OCI-LY7 (cell line): Measurements from ENCODE around the gene SUN5. TPM values are rescaled to one million over a fixed set of nuclear protein-coding genes. Genes with fewer than 3 reads are reported as not detected.

Source experiments
- BruUV-seq: library from RNA; stranded (reverse); fragments of 400-500 nt; replicated peaks from 2 replicates; lab custom pipeline; 2021; lab: Mats Ljungman, UMichigan
- CTCF ChIA-PET: fragments of 300-600 bp; sonication (Branson Sonifier 250); formaldehyde crosslinking; loops from one replicate; lab custom pipeline; 2022; ENCODE audit warnings: antibody characterized with exemption; ENCODE audit not compliant: unreplicated experiment; lab: Charles Lee
- POLR2A ChIA-PET: fragments of 300-600 bp; sonication (Branson Sonifier 250); formaldehyde crosslinking; loops from one replicate; lab custom pipeline; 2022; ENCODE audit warnings: antibody characterized with exemption; lab: Charles Lee
- DNase-seq: peaks from one replicate; pipeline ENCODE4 v3.0.0-alpha.2; 2015; ENCODE audit warnings: low spot score
- H2AFZ ChIP-seq: fragments of 200-600 bp; sonication (generic), shearing (Covaris generic); 2 replicates; pipeline ENCODE4 v1.6.1; 2014; ENCODE audit warnings: mild to moderate bottlenecking, antibody characterized with exemption, low read length, moderate library complexity
- H3K27ac ChIP-seq: fragments of 200-600 bp; sonication (generic); 2 replicates; pipeline ENCODE4 v1.5.1; 2014; ENCODE audit warnings: mixed run types, low read depth, mild to moderate bottlenecking, moderate library complexity, low read length, inconsistent platforms; ENCODE audit not compliant: poor library complexity, severe bottlenecking
- H3K36me3 ChIP-seq: fragments of 200-600 bp; sonication (generic); 2 replicates; pipeline ENCODE4 v1.6.1; 2014; ENCODE audit warnings: mild to moderate bottlenecking, antibody characterized with exemption, low read length, moderate library complexity, mixed read lengths; ENCODE audit not compliant: insufficient read depth
- H3K4me1 ChIP-seq: fragments of 200-600 bp; sonication (generic); 2 replicates; pipeline ENCODE4 v1.5.1; 2014; ENCODE audit warnings: mild to moderate bottlenecking, low read length; ENCODE audit not compliant: insufficient read depth, poor library complexity, severe bottlenecking
- H3K4me2 ChIP-seq: fragments of 200-600 bp; sonication (generic); 2 replicates; pipeline ENCODE4 v1.6.1; 2014; ENCODE audit warnings: mild to moderate bottlenecking, low read length
- H3K4me3 ChIP-seq: fragments of 200-600 bp; sonication (generic); 2 replicates; pipeline ENCODE4 v1.5.1; 2014; ENCODE audit warnings: mild to moderate bottlenecking, low read depth, low read length; ENCODE audit not compliant: poor library complexity, severe bottlenecking
- H3K79me2 ChIP-seq: fragments of 200-600 bp; sonication (generic); 2 replicates; pipeline ENCODE4 v1.6.1; 2016; ENCODE audit warnings: low read depth, mild to moderate bottlenecking, low read length, moderate library complexity, mixed read lengths; ENCODE audit not compliant: insufficient read depth
- H3K9me2 ChIP-seq: fragments of 200-600 bp; sonication (generic); 2 replicates; pipeline ENCODE4 v1.6.1; 2016; ENCODE audit warnings: mild to moderate bottlenecking, low read length, mixed read lengths; ENCODE audit not compliant: insufficient read depth
- H3K9me3 ChIP-seq: fragments of 200-600 bp; sonication (generic); 2 replicates; pipeline ENCODE4 v1.6.1; 2014; ENCODE audit warnings: mild to moderate bottlenecking, mixed run types, low read length, mixed read lengths
- H4K20me1 ChIP-seq: fragments of 200-600 bp; sonication (generic); 2 replicates; pipeline ENCODE4 v1.6.1; 2014; ENCODE audit warnings: mild to moderate bottlenecking, antibody characterized with exemption, low read length, moderate library complexity, mixed read lengths; ENCODE audit not compliant: insufficient read depth
- CTCF ChIP-seq: fragments of 200-600 bp; sonication (generic); conservative IDR thresholded peaks from 2 replicates; pipeline ENCODE4 v1.5.1; 2014; ENCODE audit warnings: mild to moderate bottlenecking, antibody characterized with exemption, low read length, moderate library complexity, mixed read lengths
- EZH2phosphoT487 ChIP-seq: fragments of 200-600 bp; sonication (generic); IDR thresholded peaks from 2 replicates; pipeline ENCODE4 v1.6.1; 2018; ENCODE audit warnings: low read depth, borderline replicate concordance, mild to moderate bottlenecking, mixed run types, antibody characterized with exemption, low read length, moderate library complexity, mixed read lengths
- intact Hi-C: fragments of 100-400 bp; cut with micrococcal nuclease; formaldehyde crosslinking; loops from one replicate; pipeline ENCODE4 v1.10.0; 2022; ENCODE audit not compliant: unreplicated experiment
- total RNA-seq, 2 experiments: library from RNA; depleted of rRNA in 1 of 2; stranded (reverse); fragments of >200 nt in 1 of 2; shearing (Covaris generic) in 1 of 2; gene quantifications; 2 replicates each; pipeline ENCODE4 v1.2.3, GENCODE V29; 2014 to 2022

Gene SUN5
- total RNA-seq, 2 experiments from 2014 or later, result not detected

- Histone ChIP-seq H3K36me3 (no peaks in the 10 kb centered on the region), H2AFZ (no peak overlapping the region), H3K79me2 (no peaks in the 10 kb centered on the region), H3K4me3 (no peak overlapping the region), H3K9me2 (no peaks in the 10 kb centered on the region), H3K27ac (no peak overlapping the region), H3K4me1 (no peaks in the 10 kb centered on the region), H4K20me1 (no peaks in the 10 kb centered on the region), H3K4me2 (no peak overlapping the region), H3K9me3 (no peaks in the 10 kb centered on the region)
- DNase-seq, result no peak
- BruUV-seq, result no TSS peak
- POLR2A ChIA-PET, result no interaction called here
- intact Hi-C loops, result no loop called here
- CTCF ChIA-PET, result no interaction called here
- TF ChIP-seq CTCF, result no peak
- TF ChIP-seq EZH2phosphoT487, result no peak
Observed at GRCh38 chr20:33038243-33038642, 34.0 kb upstream of the SUN5 start.

- BruUV-seq, result no TSS peak
Observed at GRCh38 chr20:33037456-33037855, 33.2 kb upstream of the SUN5 start.

More at GRCh38 chr20:33037456-33037855, 33.2 kb upstream of the SUN5 start:
- no peak overlapping the region for H3K27ac ChIP-seq
- no peak for TF ChIP-seq EZH2phosphoT487
- TF ChIP-seq CTCF, result no peak
- H3K4me3 ChIP-seq, result no peak overlapping the region
- no peak overlapping the region for H2AFZ ChIP-seq
- no peak for DNase-seq
- intact Hi-C loops, result no loop called here
- no peak overlapping the region for H3K4me2 ChIP-seq
- no peaks in the 10 kb centered on the region for H4K20me1 ChIP-seq
- H3K36me3 ChIP-seq, result no peaks in the 10 kb centered on the region
- POLR2A ChIA-PET, result no interaction called here
- no peaks in the 10 kb centered on the region for H3K4me1 ChIP-seq
- H3K79me2 ChIP-seq, result no peaks in the 10 kb centered on the region
- H3K9me3 ChIP-seq, result no peaks in the 10 kb centered on the region
- CTCF ChIA-PET, result no interaction called here
- no peaks in the 10 kb centered on the region for H3K9me2 ChIP-seq
